Uterus (tissue), 4 donors: ENCODE results near the gene ARL9. TPM values are rescaled to one million over a fixed set of nuclear protein-coding genes. Genes with fewer than 3 reads are reported as not detected.

Experiments used
- DNase-seq, 2 donors: peaks; one replicate each; pipeline ENCODE4 v3.0.0-alpha.2; 2019 to 2020
- H3K27ac ChIP-seq, 2 donors: fragments of 200-600 bp; sonication (generic); 1 replicate in 1 of 2; 2 replicates in 1 of 2; pipeline ENCODE4 v1.5.1; 2016 to 2018
- H3K27me3 ChIP-seq, 2 donors: fragments of 200-600 bp; sonication (generic); one replicate each; pipeline ENCODE4 v1.5.1; 2018 to 2019; ENCODE audit warnings: control low read depth in 1 of 2
- H3K36me3 ChIP-seq, 2 donors: fragments of 200-600 bp; sonication (generic); one replicate each; pipeline ENCODE4 v1.5.1; 2019; ENCODE audit warnings: control low read depth in 1 of 2
- H3K4me1 ChIP-seq, 2 donors: fragments of 200-600 bp; sonication (generic); one replicate each; pipeline ENCODE4 v1.5.1; 2018 to 2019; ENCODE audit warnings: control low read depth in 1 of 2
- H3K4me3 ChIP-seq, 2 donors: fragments of 200-600 bp; sonication (generic); 1 replicate in 1 of 2; 2 replicates in 1 of 2; pipeline ENCODE4 v1.5.1; 2018 to 2019; ENCODE audit warnings: mild to moderate bottlenecking in 1 of 2
- H3K9me3 ChIP-seq, 2 donors: fragments of 200-600 bp; sonication (generic); one replicate each; pipeline ENCODE4 v1.5.1; 2019; ENCODE audit warnings: control low read depth in 1 of 2
- CTCF ChIP-seq, 4 experiments: fragments of 200-600 bp in 2 of 4; fragments of 450-650 bp in 2 of 4; sonication (generic) in 2 of 4; IDR thresholded peaks; one replicate each; pipeline ENCODE4 v1.5.1; 2016 to 2019; ENCODE audit warnings: antibody characterized with exemption in 4 of 4, mild to moderate bottlenecking in 2 of 4, moderate library complexity in 1 of 4
- POLR2A ChIP-seq, 2 donors: fragments of 450-650 bp; IDR thresholded peaks; one replicate each; pipeline ENCODE4 v1.6.1; 2016; ENCODE audit warnings: antibody characterized with exemption in 2 of 2, mild to moderate bottlenecking in 1 of 2, moderate library complexity in 1 of 2
- intact Hi-C: fragments of 100-400 bp; cut with DNase I; formaldehyde crosslinking; loops from one replicate; pipeline ENCODE4 v1.15.1; 2023; ENCODE audit warnings: low total_unique reads
- total RNA-seq, 4 donors: library from RNA; depleted of rRNA in 3 of 4; stranded (reverse); fragments of >200 nt in 3 of 4; gene quantifications; one replicate each; pipeline versions ENCODE4 v1.1.0 to v1.2.4, GENCODE V29; 2014 to 2023
- donor health status: DM: yes; HTN: yes; CAD: no.

The ARL9 gene
- total RNA-seq, 4 donors from 2014 or later: 0.14 to 1.7 TPM; not detected in 2

- no peaks in the 10 kb centered on the region for H3K4me1 ChIP-seq
- H3K4me3 ChIP-seq: no peak overlapping the region
- H3K27ac ChIP-seq: no peak overlapping the region
- H3K9me3 ChIP-seq: no peaks in the 10 kb centered on the region
- intact Hi-C loops: no loop called here
- no peak for DNase-seq
- no peaks in the 10 kb centered on the region for H3K36me3 ChIP-seq
- TF ChIP-seq POLR2A (IDR thresholded peaks at IDR 0.05) (no peak), CTCF (IDR thresholded peaks at IDR 0.05) (no peak)
- no peaks in the 10 kb centered on the region for H3K27me3 ChIP-seq
Observed at GRCh38 chr4:56469489-56470210, 35.9 kb upstream of the ARL9 start.

DNA sequence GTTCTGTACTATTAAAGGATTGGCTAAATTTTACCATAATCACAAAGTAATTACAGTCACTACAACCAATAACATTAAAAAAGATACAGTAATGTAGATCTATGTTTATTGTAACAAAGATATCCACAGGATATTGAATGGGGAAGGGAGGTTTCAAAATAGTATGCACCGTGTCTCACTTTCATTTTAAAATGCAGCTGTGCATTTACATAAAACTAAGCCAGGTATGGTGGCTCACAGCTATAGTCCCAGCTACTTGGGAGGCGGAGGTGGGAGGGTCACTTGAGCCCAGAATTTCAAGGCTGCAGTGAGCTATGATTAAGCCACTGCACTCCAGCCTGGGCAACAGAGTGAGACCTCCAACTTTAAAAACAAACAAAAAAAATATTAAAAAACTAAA lies 29.7 kb upstream of the ARL9 start:
- TF ChIP-seq CTCF (IDR thresholded peaks at IDR 0.05) (no peak), POLR2A (IDR thresholded peaks at IDR 0.05) (no peak)
- DNase-seq: no peak
- H3K9me3 ChIP-seq: no peaks in the 10 kb centered on the region
- no peaks in the 10 kb centered on the region for H3K4me1 ChIP-seq
- H3K27ac ChIP-seq: no peak overlapping the region
- intact Hi-C loops: no loop called here
- no peaks in the 10 kb centered on the region for H3K36me3 ChIP-seq
- H3K4me3 ChIP-seq: no peak overlapping the region
- no peaks in the 10 kb centered on the region for H3K27me3 ChIP-seq

DNA sequence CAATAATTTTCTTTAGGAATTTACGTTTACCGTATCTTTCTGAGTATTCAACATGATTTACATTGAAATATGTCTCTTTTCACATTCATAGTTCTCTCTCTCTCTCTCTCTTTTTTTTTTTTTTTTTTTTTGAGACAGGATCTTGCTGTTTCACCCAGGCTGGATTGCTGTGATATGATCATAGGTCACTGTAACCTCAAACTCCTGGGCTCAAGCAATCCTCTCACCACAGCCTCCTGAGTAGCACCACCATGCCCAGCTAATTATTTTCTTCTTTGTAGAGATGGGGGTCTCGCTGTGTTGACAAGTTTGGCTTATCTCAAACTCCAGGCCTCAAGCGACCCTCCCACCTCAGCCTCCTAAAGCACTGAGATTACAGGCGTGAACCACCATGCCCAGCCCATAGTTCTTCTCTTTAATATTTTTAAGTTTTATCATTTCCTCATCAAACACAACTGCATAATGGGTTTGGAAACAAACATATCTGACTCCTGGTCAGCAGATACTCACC lies 28.3 kb upstream of the ARL9 start:
- intact Hi-C loops: no loop called here
- Histone ChIP-seq H3K36me3 (no peaks in the 10 kb centered on the region), H3K4me3 (no peak overlapping the region), H3K9me3 (no peaks in the 10 kb centered on the region), H3K4me1 (no peaks in the 10 kb centered on the region), H3K27me3 (no peaks in the 10 kb centered on the region), H3K27ac (no peak overlapping the region)
- DNase-seq: no peak
- no peak for TF ChIP-seq POLR2A (IDR thresholded peaks at IDR 0.05)
- TF ChIP-seq CTCF (IDR thresholded peaks at IDR 0.05): no peak

DNA sequence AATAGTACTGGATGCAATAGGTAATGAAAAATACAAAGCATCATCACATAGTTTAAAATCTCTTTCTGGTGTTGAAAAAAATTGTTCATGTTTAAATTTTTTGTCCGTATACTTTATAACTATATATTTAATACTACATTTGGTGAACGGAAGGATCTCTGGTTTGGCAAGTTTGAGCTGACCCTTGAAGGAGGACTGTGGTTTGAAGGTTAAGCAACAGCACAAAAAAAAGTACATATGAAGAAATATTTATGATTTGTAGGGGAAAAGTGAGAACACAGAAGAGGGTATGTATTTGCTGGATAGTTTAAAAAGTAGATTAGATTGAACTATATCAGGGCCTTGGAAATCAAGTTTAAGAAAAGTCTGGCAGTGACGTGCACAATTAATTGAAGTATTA lies 24.9 kb upstream of the ARL9 start:
- Histone ChIP-seq H3K27ac (no peak overlapping the region), H3K9me3 (no peaks in the 10 kb centered on the region), H3K36me3 (no peaks in the 10 kb centered on the region), H3K4me1 (no peaks in the 10 kb centered on the region), H3K27me3 (no peaks in the 10 kb centered on the region), H3K4me3 (no peak overlapping the region)
- intact Hi-C loops: no loop called here
- no peak for DNase-seq
- TF ChIP-seq POLR2A (IDR thresholded peaks at IDR 0.05) (no peak), CTCF (IDR thresholded peaks at IDR 0.05) (no peak)

- intact Hi-C loops: no loop called here
- Histone ChIP-seq H3K4me3 (no peak overlapping the region), H3K4me1 (no peaks in the 10 kb centered on the region), H3K27me3 (no peaks in the 10 kb centered on the region), H3K9me3 (no peaks in the 10 kb centered on the region), H3K36me3 (no peaks in the 10 kb centered on the region), H3K27ac (no peak overlapping the region)
- DNase-seq: no peak
- no peak for TF ChIP-seq POLR2A (IDR thresholded peaks at IDR 0.05)
- no peak for TF ChIP-seq CTCF (IDR thresholded peaks at IDR 0.05)
Observed at GRCh38 chr4:56496241-56496640, 9.3 kb upstream of the ARL9 start.
